ENCODE measurements around the gene SLC35B2.

The SLC35B2 gene

GRCh38 chr6:44219053-44219814, 38.1 kb downstream of the SLC35B2 start (continued):
- no peak for TF ChIP-seq ZNF701 (tag by site-specific recombination; IDR thresholded peaks at IDR 0.05)
- no peak for TF ChIP-seq GFI1B (tag by site-specific recombination; IDR thresholded peaks at IDR 0.05)
- peak; percentile 70 for TF ChIP-seq ZNF449 (tag by site-specific recombination; IDR thresholded peaks at IDR 0.05)
- TF ChIP-seq ZNF558 (tag by site-specific recombination; IDR thresholded peaks at IDR 0.05): no peak
- no peak for TF ChIP-seq ZNF140 (tag by site-specific recombination; IDR thresholded peaks at IDR 0.05)
- no peak for TF ChIP-seq ZNF423 (tag by site-specific recombination; IDR thresholded peaks at IDR 0.05)
- TF ChIP-seq ZNF596 (tag by site-specific recombination; IDR thresholded peaks at IDR 0.05): no peak
- peak; percentile 68 for TF ChIP-seq SP2 (tag by site-specific recombination; IDR thresholded peaks at IDR 0.05)
- peak; percentile 95 for TF ChIP-seq SCRT2 (tag by site-specific recombination; IDR thresholded peaks at IDR 0.05)
- TF ChIP-seq ZNF571 (tag by site-specific recombination; IDR thresholded peaks at IDR 0.05): no peak
- peak; percentile 33; the same call in 1 of the 2 replicates for TF ChIP-seq KLF9 (tag by site-specific recombination; IDR thresholded peaks at IDR 0.05; ENCODE audit: low read depth)
- no peak for TF ChIP-seq ZNF184 (tag by site-specific recombination; IDR thresholded peaks at IDR 0.05)
- TF ChIP-seq ZNF404 (tag by site-specific recombination; IDR thresholded peaks at IDR 0.05): no peak
- TF ChIP-seq TRIM28 (IDR thresholded peaks at IDR 0.05; ENCODE audit: borderline replicate concordance, low read length): no peak
- peak; percentile 81 for TF ChIP-seq ZBTB8A (tag by site-specific recombination; IDR thresholded peaks at IDR 0.05)
- TF ChIP-seq ZBTB17 (tag by site-specific recombination; IDR thresholded peaks at IDR 0.05): no peak
- no peak for TF ChIP-seq ZNF239 (tag by site-specific recombination; IDR thresholded peaks at IDR 0.05)
- TF ChIP-seq ZNF335 (tag by site-specific recombination; conservative IDR thresholded peaks at IDR 0.05): peak; percentile 61
- TF ChIP-seq ZNF398 (tag by site-specific recombination; IDR thresholded peaks at IDR 0.05): peak; percentile 68; the same call in 1 of the 2 replicates
- no peak for TF ChIP-seq BCL11B (tag by site-specific recombination; IDR thresholded peaks at IDR 0.05; ENCODE audit: low read depth)
- no peak for TF ChIP-seq ZNF623 (tag by site-specific recombination; IDR thresholded peaks at IDR 0.05)
- peak; percentile 27; the same call in 1 of the 2 replicates for TF ChIP-seq ZBTB48 (tag by site-specific recombination; IDR thresholded peaks at IDR 0.05)
- TF ChIP-seq ZNF24 (tag by site-specific recombination; IDR thresholded peaks at IDR 0.05): no peak
- TF ChIP-seq KLF1 (tag by site-specific recombination; IDR thresholded peaks at IDR 0.05): no peak
- no peak for TF ChIP-seq ZNF37A (tag by site-specific recombination; IDR thresholded peaks at IDR 0.05)
- TF ChIP-seq ZBTB1 (tag by site-specific recombination; IDR thresholded peaks at IDR 0.05): no peak
- no peak for TF ChIP-seq ZNF138 (tag by site-specific recombination; IDR thresholded peaks at IDR 0.05; ENCODE audit: borderline replicate concordance)
- TF ChIP-seq ZNF621 (tag by site-specific recombination; IDR thresholded peaks at IDR 0.05): no peak
- no peak for TF ChIP-seq ZNF560 (tag by site-specific recombination; IDR thresholded peaks at IDR 0.05; ENCODE audit: borderline replicate concordance)
- no peak for TF ChIP-seq ZFP41 (tag by site-specific recombination; IDR thresholded peaks at IDR 0.05; ENCODE audit: borderline replicate concordance)
- TF ChIP-seq ELK4 (IDR thresholded peaks at IDR 0.05; ENCODE audit: borderline replicate concordance, low read depth, low read length): no peak
- no peak for TF ChIP-seq ZNF280C (tag by site-specific recombination; IDR thresholded peaks at IDR 0.05)
- TF ChIP-seq ZNF610 (tag by site-specific recombination; IDR thresholded peaks at IDR 0.05; ENCODE audit: borderline replicate concordance): no peak
- TF ChIP-seq OVOL3 (tag by site-specific recombination; IDR thresholded peaks at IDR 0.05): no peak
- TF ChIP-seq KLF17 (tag by site-specific recombination; IDR thresholded peaks at IDR 0.05): no peak

All from HEK293 (cell line).